ENCODE data around the gene WDR93.
"Not testable (repeated sequence)": the region's sequence is repeated elsewhere in the genome, so short reads cannot be mapped to it uniquely, and the experiment has no call there.

The WDR93 gene

GRCh38 chr15:89784686-89784960 is 94.0 kb downstream of the WDR93 start:
- H3K4me3 ChIP-seq (ENCODE audit: low read depth, low read length) = no peak overlapping the region

DNA sequence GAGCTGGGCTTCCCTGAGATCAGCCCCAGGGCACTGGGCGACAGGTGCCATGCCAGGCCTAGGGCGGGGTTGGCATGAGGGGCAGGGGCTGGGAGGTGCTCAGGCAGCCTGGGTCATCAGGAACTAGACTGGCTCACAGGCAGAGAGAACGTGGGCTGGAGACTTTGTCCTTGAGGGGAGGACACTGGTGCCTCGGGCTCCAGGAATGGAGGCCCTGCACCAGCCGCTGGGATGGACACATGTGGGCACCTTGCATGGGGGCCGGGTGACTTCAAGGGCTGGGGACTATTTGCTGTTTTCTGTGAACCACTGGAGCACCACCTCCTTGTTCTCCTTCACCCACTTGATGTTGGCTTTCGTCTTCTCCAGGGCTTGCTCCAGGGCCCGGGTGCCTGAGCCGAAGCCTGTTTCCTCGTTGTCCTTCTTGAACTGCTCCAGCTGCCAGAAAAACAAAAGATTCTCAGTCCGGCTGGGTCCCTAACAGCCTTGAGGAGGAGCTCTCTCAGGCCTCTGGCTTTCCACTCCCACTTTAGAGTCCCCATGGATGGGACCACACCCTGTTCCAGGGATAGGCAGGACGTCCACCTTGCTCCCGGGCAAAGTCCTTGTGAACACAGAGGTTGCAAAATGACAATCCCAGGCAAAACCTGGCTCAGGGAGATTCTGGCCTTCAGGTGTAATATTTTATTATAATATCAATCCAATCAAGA is 94.6 kb downstream of the WDR93 start:
- no peak overlapping the region for H3K4me3 ChIP-seq (ENCODE audit: low read depth, low read length)

DNA sequence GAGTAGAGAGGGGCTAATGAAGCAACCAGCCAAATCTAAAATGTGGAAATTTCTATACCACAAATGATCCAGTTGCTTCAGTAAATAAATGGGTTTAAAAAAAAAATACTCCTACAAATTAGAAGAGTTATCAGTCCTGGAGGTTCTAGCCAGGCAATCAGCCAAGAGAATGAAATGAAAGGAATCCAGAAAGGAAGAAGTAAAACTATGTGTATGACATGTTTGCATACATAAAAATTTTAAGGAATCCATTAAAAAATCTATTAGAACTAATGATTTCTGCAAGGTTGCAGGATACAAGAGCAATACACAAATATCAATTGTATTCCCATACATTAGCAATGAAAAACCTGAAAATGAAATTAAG is 95.1 kb downstream of the WDR93 start:
- H3K4me3 ChIP-seq (ENCODE audit: low read depth, low read length) = no peak overlapping the region

GRCh38 chr15:89787944-89788343 is 97.3 kb downstream of the WDR93 start:
- no peak overlapping the region for H3K4me3 ChIP-seq (ENCODE audit: low read depth, low read length)

GRCh38 chr15:89788585-89788984 is 98.0 kb downstream of the WDR93 start:
- not testable (repeated sequence) for H3K4me3 ChIP-seq (ENCODE audit: low read depth, low read length)

DNA sequence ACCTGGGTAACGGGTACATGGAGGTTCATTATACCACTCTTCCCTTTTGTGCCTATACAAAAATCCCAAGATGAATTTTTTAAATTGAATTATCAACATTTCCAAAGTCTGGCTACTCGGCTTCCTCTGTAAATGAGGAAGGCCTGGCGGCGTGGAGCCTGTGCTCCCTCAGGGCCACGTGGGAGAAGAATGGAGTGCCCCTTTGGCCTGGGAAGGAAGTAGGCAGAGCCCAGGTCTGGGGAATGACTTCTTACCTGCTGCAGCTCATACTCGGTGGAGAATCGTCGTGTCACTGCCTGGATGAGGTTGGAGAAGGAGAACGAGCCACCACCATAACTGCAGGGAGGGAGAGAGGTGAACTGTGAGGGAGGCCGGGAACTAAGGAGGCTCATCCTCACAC is 99.6 kb downstream of the WDR93 start:
- no peak overlapping the region for H3K4me3 ChIP-seq (ENCODE audit: low read depth, low read length)

DNA sequence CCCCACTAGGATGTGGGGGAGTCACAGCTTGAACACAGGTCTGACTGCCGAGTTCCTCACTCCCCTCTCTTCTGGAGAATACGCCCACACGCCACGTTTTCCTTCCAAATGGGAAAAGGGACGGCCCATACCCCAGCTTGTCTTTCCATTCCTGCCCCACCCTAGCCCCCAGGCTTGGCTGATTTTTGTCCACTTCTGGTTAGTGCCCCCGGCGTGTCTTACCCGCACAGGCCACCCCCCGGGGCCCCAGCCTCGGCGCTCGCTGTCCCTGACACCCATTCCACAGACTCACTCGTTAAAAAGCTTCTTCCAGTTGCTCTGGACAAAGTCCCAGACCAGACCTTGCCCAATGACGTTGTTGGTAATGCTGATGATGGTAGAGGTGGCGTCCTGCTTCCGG is 100.0 kb downstream of the WDR93 start:
- H3K4me3 ChIP-seq (ENCODE audit: low read depth, low read length) = no peak overlapping the region

GRCh38 chr15:89792106-89792805 is 101.6 kb downstream of the WDR93 start:
- no peak overlapping the region for H3K4me3 ChIP-seq (ENCODE audit: low read depth, low read length)
